HG03045 (cell line): ENCODE results near the gene GCKR.

Experiments
- ATAC-seq: cut with Tn5 transposase; IDR thresholded peaks from one replicate; pipeline ENCODE4 v1.9.1; 2021; ENCODE audit warnings: mild to moderate bottlenecking, moderate library complexity; ENCODE audit not compliant: unreplicated experiment

The GCKR gene, protein sequence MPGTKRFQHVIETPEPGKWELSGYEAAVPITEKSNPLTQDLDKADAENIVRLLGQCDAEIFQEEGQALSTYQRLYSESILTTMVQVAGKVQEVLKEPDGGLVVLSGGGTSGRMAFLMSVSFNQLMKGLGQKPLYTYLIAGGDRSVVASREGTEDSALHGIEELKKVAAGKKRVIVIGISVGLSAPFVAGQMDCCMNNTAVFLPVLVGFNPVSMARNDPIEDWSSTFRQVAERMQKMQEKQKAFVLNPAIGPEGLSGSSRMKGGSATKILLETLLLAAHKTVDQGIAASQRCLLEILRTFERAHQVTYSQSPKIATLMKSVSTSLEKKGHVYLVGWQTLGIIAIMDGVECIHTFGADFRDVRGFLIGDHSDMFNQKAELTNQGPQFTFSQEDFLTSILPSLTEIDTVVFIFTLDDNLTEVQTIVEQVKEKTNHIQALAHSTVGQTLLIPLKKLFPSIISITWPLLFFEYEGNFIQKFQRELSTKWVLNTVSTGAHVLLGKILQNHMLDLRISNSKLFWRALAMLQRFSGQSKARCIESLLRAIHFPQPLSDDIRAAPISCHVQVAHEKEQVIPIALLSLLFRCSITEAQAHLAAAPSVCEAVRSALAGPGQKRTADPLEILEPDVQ

GRCh38 chr2:27496357-27497287 lies at the start of gene GCKR:
GCKR (plus strand) TSS chr2:27496839; CDS start chr2:27496905, 66 bp downstream.
- no peak for ATAC-seq

DNA sequence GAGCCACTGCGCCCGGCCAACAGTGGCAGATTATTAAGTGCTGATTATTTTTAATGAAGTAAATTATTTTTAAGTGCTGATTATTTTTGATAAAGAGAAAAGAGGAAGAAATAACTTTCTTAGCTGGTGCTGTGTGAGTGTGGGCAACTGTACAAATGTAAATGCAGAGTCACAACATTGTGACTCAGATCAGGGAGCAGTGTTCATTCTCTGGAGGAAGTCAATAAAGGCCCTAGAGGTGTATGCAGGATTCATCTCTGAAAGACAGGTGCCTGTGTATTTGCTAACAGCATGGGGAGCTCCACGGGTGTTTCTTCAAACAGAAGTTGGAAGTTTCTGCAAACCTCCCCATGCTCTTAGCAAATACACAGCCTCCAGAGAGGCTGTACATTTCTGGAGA lies 48.3 kb upstream of the GCKR start:
- ATAC-seq: no peak

DNA sequence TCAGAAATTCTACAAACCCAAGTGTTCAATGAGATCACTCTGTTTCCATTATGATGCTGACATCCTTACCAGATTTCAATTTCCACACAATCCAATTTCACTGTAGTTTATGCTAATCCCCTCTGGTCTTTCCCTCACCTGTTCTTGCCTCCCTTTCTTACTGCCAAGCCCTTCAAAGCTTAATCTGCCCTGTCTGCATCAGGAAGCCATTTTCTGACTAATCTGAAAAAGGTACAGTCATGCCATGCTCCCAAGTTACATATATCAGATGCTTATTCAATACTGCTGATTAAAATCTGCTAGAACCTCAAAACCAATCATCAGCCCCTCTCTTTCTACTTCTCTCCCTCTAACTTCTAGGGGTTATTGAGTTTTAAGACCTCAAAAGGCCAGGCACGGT lies 45.5 kb upstream of the GCKR start:
- ATAC-seq: no peak

DNA sequence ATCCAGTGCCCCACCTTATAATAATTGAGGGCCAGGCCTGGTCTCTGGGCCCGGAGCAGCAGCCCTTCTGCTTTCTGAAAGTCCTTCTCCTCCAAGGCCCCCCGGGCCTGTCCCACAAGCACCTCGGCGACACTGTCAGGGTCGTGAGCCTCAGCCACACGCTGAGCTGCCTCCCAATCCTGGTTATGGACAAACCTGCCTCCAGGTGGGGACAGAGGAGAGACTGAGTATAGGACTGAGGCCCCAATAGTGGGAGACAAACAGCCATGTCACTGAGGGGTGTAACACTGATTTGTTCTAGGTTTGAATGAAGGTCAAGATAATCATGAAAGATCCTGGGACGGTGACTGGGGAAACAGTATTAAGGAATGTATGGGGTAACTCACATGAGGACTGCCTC lies 42.7 kb upstream of the GCKR start:
- ATAC-seq: no peak

GRCh38 chr2:27461118-27461517 lies 35.5 kb upstream of the GCKR start:
- ATAC-seq: no peak

DNA sequence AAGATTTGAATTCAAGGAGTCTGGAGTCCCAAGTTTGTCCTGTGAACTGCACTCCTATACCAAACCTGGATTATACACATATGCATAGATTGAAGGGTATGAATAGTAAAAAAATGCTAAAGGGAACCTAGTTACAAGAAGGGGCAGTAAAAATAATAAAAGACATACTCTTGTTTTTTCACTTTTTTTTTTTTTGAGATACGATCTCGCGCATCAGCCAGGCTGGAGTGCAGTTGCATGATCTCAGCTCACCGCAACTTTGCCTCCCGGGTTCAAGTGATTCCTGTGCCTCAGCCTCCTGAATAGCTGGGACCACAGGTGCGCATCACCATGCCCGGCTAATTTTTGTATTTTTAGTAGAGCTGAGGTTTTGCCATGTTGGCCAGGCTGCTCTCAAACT lies 32.2 kb upstream of the GCKR start:
- no peak for ATAC-seq

DNA sequence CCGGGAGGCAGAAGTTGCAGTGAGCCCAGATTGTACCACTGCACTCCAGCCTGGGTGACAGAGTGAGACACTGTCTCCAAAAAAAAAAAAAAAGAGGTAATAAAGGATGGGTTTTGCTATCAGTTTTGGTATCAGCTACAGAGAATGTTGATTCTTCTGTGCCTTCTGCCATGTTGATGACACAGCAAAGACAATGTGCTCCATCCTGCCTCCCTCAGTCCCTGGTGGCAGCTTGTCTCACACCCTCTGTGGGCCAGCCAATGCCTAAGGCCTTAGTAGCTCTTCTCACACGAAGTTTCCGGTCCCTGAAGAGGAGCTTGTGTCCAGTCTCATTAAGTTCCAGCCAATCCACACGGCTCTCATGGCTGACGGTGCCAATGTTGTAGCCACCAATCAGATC lies 24.7 kb upstream of the GCKR start:
- ATAC-seq: no peak

DNA sequence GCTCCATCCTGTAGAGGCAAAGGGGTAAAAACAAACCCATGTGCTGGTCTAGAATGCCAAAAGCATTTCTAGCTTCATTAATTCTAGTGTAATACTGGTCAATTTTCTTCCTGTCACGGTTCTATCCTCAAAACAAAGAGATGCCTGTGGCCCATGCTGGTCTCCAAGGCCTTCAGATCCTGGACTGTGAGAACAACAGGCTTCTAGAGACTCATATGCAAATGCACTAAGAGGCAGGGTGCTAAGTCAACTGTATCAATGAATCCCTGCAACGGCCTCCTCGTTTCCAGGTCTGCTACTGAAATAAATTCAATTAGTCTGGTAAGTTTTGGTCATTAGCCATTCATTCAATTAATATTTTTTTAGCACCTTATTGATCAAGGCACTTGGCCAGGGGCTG lies 11.1 kb upstream of the GCKR start:
- no peak for ATAC-seq

- no peak for ATAC-seq
Observed at GRCh38 chr2:27489118-27489497, 7.5 kb upstream of the GCKR start.

GRCh38 chr2:27489498-27490397 lies 6.9 kb upstream of the GCKR start, which contains the start of gene IFT172:
IFT172 (minus strand) TSS chr2:27489743; CDS start chr2:27489653, 90 bp downstream.
- ATAC-seq: peak; percentile 95

DNA sequence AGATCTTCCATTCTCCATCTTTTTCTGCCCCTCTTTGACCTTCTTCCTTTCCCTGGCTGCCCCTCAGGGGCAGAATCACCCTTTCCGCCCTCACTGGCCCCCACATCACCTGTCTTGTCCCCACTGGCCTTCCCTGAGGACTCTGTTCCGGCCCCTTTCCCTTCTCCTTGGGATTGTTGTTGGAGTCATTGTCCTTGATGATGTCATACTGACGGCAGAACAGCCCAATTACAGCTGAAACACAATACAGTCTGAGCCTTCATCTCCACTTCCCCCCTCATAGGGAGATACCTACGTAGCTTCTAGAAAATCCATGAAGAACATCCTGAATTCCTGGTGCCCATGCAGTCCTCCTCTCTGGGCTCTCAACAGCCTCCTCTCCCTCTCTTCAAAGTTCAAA lies 4.1 kb upstream of the GCKR start:
- no peak for ATAC-seq

DNA sequence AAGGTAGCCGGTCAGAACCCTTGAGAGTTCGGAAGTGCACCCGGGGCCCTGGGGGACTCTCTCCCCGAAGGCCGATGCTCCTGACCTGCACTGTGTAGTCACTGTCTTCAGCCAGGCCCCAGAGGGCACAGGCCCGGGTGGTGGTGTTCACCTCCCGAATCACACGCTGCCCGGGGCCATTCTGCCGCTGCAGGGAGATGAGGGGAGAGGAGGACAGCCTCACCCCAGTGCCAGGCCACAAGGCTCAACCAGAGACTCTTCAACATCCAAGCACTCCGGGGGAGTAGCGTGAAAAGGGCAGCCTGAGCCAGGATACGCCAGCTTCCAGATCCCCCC lies 2.7 kb upstream of the GCKR start:
- no peak for ATAC-seq

DNA sequence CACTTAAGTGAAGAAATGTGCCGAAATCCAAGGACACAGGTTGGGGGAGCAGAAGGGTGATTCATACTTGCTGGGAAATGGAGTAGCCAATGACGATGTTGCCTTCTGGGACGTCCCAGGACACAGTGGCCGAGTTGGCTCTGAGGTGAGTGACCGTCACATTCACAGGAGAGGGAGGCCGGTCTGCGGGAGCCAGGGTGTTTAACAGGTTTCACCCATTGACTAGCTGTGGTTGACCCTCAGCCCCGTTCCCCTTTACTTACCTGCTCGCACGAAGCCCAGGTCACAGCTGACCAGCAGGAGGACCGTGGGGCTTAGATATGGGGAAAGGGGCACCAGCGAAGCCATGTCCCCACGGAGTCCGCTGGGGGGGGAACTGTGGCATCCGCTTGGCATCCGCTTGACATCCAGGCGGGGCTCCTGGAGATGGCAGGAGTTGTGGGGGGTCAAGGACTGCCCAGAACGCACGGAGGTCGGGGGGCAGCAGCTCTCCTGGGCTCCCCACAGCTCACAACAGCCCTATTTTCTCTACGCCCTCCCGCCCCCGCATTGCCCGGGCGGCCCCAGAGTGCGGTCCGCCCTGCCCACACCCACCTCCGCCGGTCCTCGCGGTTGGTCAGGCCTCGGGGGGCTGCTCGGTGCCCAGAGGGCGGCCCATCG lies 2.2 kb upstream of the GCKR start:
- no peak for ATAC-seq

- no peak for ATAC-seq
Observed at GRCh38 chr2:27494944-27495554, 1.6 kb upstream of the GCKR start, which contains the start of gene FNDC4. FNDC4 (minus strand) TSS chr2:27495200; CDS start chr2:27494679, 521 bp downstream.

GRCh38 chr2:27495840-27496356 lies 741 bp upstream of the GCKR start:
- no peak for ATAC-seq

DNA sequence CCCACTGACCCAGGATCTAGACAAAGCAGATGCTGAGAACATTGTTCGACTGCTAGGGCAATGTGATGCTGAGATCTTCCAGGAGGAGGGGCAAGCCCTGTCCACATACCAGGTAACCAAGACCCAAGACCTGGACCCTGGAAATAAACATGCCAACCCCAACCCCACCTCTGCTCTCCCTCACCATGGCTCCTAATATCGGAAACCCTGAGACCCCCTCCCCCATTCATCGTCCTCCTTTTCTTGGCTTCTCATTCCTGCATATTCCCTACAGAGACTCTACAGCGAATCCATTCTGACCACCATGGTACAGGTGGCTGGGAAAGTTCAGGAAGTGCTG lies 619 bp downstream of the GCKR start:
- ATAC-seq: no peak

- no peak for ATAC-seq
Observed at GRCh38 chr2:27498975-27499374, 2.3 kb downstream of the GCKR start.

DNA sequence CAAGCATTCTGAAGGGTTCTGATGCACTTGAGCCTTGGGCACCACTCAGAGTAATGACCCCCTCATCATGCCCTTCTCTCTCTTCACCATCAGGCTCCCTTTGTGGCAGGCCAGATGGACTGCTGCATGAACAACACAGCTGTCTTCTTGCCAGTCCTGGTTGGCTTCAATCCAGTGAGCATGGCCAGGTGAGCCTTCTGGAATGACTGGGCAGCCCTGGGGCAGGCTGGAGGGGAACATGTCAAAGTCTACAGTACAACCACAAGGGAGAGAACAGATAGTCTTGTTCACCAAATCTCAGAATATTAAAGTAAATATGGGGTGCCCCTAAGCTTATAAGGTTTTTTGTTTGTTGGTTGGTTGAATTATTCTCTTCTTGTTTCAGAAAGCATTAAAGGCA lies 4.4 kb downstream of the GCKR start:
- ATAC-seq: no peak

- no peak for ATAC-seq
Observed at GRCh38 chr2:27502142-27502541, 5.5 kb downstream of the GCKR start.
